HCT116 (cell line): ENCODE results near the gene SEMA6D. TPM values are rescaled to one million over a fixed set of nuclear protein-coding genes. Genes with fewer than 3 reads are reported as not detected.

ENCODE experiments used
- ATAC-seq: fragments of 200-7000 bp; cut with Tn5 transposase; 2 replicates; pipeline ENCODE4 v1.9.1; 2020; ENCODE audit warnings: mild to moderate bottlenecking, moderate library complexity
- BruUV-seq: library from RNA; stranded (reverse); fragments of 400-500 nt; replicated peaks from 2 replicates; lab custom pipeline; 2021; lab: Mats Ljungman, UMichigan
- CTCF ChIA-PET: fragments of 300-600 bp; sonication (Branson Sonifier 250); formaldehyde crosslinking; loops from one replicate; lab custom pipeline; 2021; ENCODE audit warnings: antibody characterized with exemption; lab: Charles Lee
- POLR2A ChIA-PET: fragments of 300-600, 350-600 bp; sonication (Branson Sonifier 250); formaldehyde crosslinking; loops from one replicate; lab custom pipeline; 2021; ENCODE audit warnings: antibody characterized with exemption; lab: Charles Lee
- RAD21 ChIA-PET, 2 experiments: fragments of 300-600 bp; sonication (Branson Sonifier 250); formaldehyde crosslinking; loops; one replicate each; lab custom pipeline; 2023; ENCODE audit warnings: low total read pairs in 2 of 2; ENCODE audit not compliant: uncharacterized antibody in 2 of 2, unreplicated experiment in 2 of 2, low non-redundant PET in 1 of 2; lab: Charles Lee
- DNase-seq: peaks from one replicate; pipeline ENCODE4 v3.0.0-alpha.2; 2010; ENCODE audit warnings: low read depth, low spot score
- H2AFZ ChIP-seq: fragments of 200-600 bp; shearing (Covaris generic), sonication (generic); 2 replicates; pipeline ENCODE4 v1.6.1; 2017; ENCODE audit warnings: low read depth, mixed run types, mixed read lengths, antibody characterized with exemption, low read length; ENCODE audit not compliant: poor library complexity, severe bottlenecking
- H3K27ac ChIP-seq: 2 replicates; pipeline ENCODE4 v1.5.1; 2012; ENCODE audit warnings: low read depth, low read length
- H3K27me3 ChIP-seq: fragments of 200-600 bp; sonication (generic); 2 replicates; pipeline ENCODE4 v1.6.1; 2016; ENCODE audit warnings: mixed run types, low read length, mixed read lengths; ENCODE audit not compliant: insufficient read depth
- H3K36me3 ChIP-seq, 2 experiments: fragments of 200-500 bp in 1 of 2; fragments of 200-600 bp in 1 of 2; sonication (Bioruptor generic) in 1 of 2; sonication (generic) in 1 of 2; 2 replicates each; pipeline versions ENCODE4 v1.5.1 to v1.6.1; 2014 to 2016; ENCODE audit warnings: low read length in 2 of 2, inconsistent platforms in 1 of 2, mixed read lengths in 1 of 2, mixed run types in 1 of 2; ENCODE audit not compliant: insufficient read depth in 2 of 2, control insufficient read depth in 1 of 2
- H3K4me1 ChIP-seq, 2 experiments: fragments of 200-600 bp in 1 of 2; sonication (generic) in 1 of 2; 2 replicates each; pipeline versions ENCODE4 v1.5.1 to v1.6.1; 2012 to 2017; ENCODE audit warnings: low read length in 2 of 2, inconsistent platforms in 1 of 2, mild to moderate bottlenecking in 1 of 2, mixed read lengths in 1 of 2, mixed run types in 1 of 2, moderate library complexity in 1 of 2; ENCODE audit not compliant: insufficient read depth in 2 of 2, control insufficient read depth in 1 of 2
- H3K4me2 ChIP-seq: fragments of 200-600 bp; sonication (generic); 2 replicates; pipeline ENCODE4 v1.6.1; 2017; ENCODE audit warnings: mixed run types, low read length, mixed read lengths
- H3K4me3 ChIP-seq, 2 experiments: fragments of 200-600 bp in 1 of 2; sonication (generic) in 1 of 2; replicated peaks in 1 of 2; 2 replicates each; pipeline ENCODE4 v1.5.1; 2011 to 2016; ENCODE audit warnings: low read length in 2 of 2, control low read depth in 1 of 2, low read depth in 1 of 2, mild to moderate bottlenecking in 1 of 2, mixed read lengths in 1 of 2, mixed run types in 1 of 2
- H3K79me2 ChIP-seq: fragments of 200-600 bp; sonication (generic); 2 replicates; pipeline ENCODE4 v1.6.1; 2017; ENCODE audit warnings: mild to moderate bottlenecking, mixed run types, low read length, moderate library complexity, mixed read lengths; ENCODE audit not compliant: insufficient read depth
- H3K9ac ChIP-seq: fragments of 200-600 bp; sonication (generic); 2 replicates; pipeline ENCODE4 v1.6.1; 2016; ENCODE audit warnings: low read length, mixed read lengths
- H3K9me2 ChIP-seq: fragments of 200-600 bp; sonication (generic), shearing (Covaris generic); 2 replicates; pipeline ENCODE4 v1.6.1; 2017; ENCODE audit warnings: mixed run types, mild to moderate bottlenecking, moderate library complexity; ENCODE audit not compliant: insufficient read depth
- H3K9me3 ChIP-seq, 2 experiments: fragments of 200-500 bp in 1 of 2; fragments of 200-600 bp in 1 of 2; sonication (Bioruptor generic) in 1 of 2; sonication (generic) in 1 of 2; 2 replicates each; pipeline ENCODE4 v1.6.1; 2014 to 2017; ENCODE audit warnings: low read length in 2 of 2, mixed read lengths in 2 of 2, inconsistent platforms in 1 of 2, low read depth in 1 of 2, mild to moderate bottlenecking in 1 of 2, mixed run types in 1 of 2, moderate library complexity in 1 of 2; ENCODE audit not compliant: control insufficient read depth in 1 of 2, insufficient read depth in 1 of 2
- H4K20me1 ChIP-seq: fragments of 200-600 bp; sonication (generic), shearing (Covaris generic); 2 replicates; pipeline ENCODE4 v1.6.1; 2017; ENCODE audit warnings: mixed run types, mild to moderate bottlenecking, moderate library complexity; ENCODE audit not compliant: insufficient read depth
- ATF3 ChIP-seq: IDR thresholded peaks from 2 replicates; pipeline ENCODE4 v1.6.1; 2012
- CBX3 ChIP-seq: IDR thresholded peaks from 2 replicates; pipeline ENCODE4 v1.6.1; 2012; ENCODE audit warnings: low read depth
- CEBPB ChIP-seq: IDR thresholded peaks from 2 replicates; pipeline ENCODE4 v1.6.1; 2012; ENCODE audit warnings: low read depth
- CTCF ChIP-seq, 3 experiments: fragments of 200-600 bp in 1 of 3; sonication (generic) in 1 of 3; IDR thresholded peaks in 2 of 3; conservative IDR thresholded peaks in 1 of 3; 2 replicates each; pipeline ENCODE4 v1.5.1; 2012 to 2017; ENCODE audit warnings: low read depth in 2 of 3, low read length in 2 of 3, antibody characterized with exemption in 1 of 3, borderline replicate concordance in 1 of 3, control low read depth in 1 of 3, mild to moderate bottlenecking in 1 of 3, mixed read lengths in 1 of 3, mixed run types in 1 of 3, moderate library complexity in 1 of 3; ENCODE audit not compliant: insufficient read depth in 1 of 3
- EGR1 ChIP-seq: IDR thresholded peaks from 2 replicates; pipeline ENCODE4 v1.6.1; 2012; ENCODE audit warnings: low read depth
- ELF1 ChIP-seq: IDR thresholded peaks from 2 replicates; pipeline ENCODE4 v1.6.1; 2012; ENCODE audit warnings: low read depth, borderline replicate concordance
- EZH2 ChIP-seq: fragments of 200-600 bp; sonication (generic); IDR thresholded peaks from 2 replicates; pipeline ENCODE4 v1.6.1; 2017; ENCODE audit warnings: antibody characterized with exemption, mixed run types
- EZH2phosphoT487 ChIP-seq: fragments of 200-600 bp; IDR thresholded peaks from 2 replicates; pipeline ENCODE4 v1.6.1; 2018; ENCODE audit warnings: antibody characterized with exemption, borderline replicate concordance
- FOSL1 ChIP-seq: IDR thresholded peaks from 2 replicates; pipeline ENCODE4 v1.6.1; 2012; ENCODE audit warnings: low read depth
- JUND ChIP-seq: IDR thresholded peaks from 2 replicates; pipeline ENCODE4 v1.6.1; 2012
- POLR2A ChIP-seq: IDR thresholded peaks from 2 replicates; pipeline ENCODE4 v1.7.0; 2011; ENCODE audit warnings: borderline replicate concordance; ENCODE audit not compliant: insufficient read depth, insufficient read length; ENCODE audit errors: extremely low read depth
- POLR2AphosphoS5 ChIP-seq: IDR thresholded peaks from 2 replicates; pipeline ENCODE4 v1.6.1; 2011; ENCODE audit warnings: mild to moderate bottlenecking, low read depth, low read length, moderate library complexity
- RAD21 ChIP-seq: IDR thresholded peaks from 2 replicates; pipeline ENCODE4 v1.6.1; 2012; ENCODE audit warnings: low read depth, mild to moderate bottlenecking
- SIN3A ChIP-seq: IDR thresholded peaks from 2 replicates; pipeline ENCODE4 v1.6.1; 2012; ENCODE audit warnings: low read depth
- SP1 ChIP-seq: IDR thresholded peaks from 2 replicates; pipeline ENCODE4 v1.6.1; 2012; ENCODE audit warnings: low read depth
- TCF7L2 ChIP-seq: IDR thresholded peaks from 2 replicates; pipeline ENCODE4 v1.7.0; 2011; ENCODE audit warnings: borderline replicate concordance, inconsistent platforms; ENCODE audit not compliant: insufficient read depth, insufficient read length; ENCODE audit errors: extremely low read depth
- ZNF274 ChIP-seq: fragments of 200-500 bp; sonication (Bioruptor generic); IDR thresholded peaks from 2 replicates; pipeline ENCODE4 v1.6.1; 2014; ENCODE audit warnings: mild to moderate bottlenecking, low read depth, low read length, inconsistent platforms
- intact Hi-C: fragments of 100-400 bp; cut with micrococcal nuclease; formaldehyde crosslinking; loops from 2 replicates; pipeline ENCODE4 v1.10.0; 2022
- total RNA-seq: library from RNA; stranded (reverse); gene quantifications from one replicate; pipeline ENCODE4 v1.2.1, GENCODE V29; 2021; ENCODE audit not compliant: unreplicated experiment
- TF ChIP-seq, protein P1 (sequence below): IDR thresholded peaks from 2 replicates; pipeline ENCODE4 v1.6.1; 2012

Gene SEMA6D
- total RNA-seq, 1 experiment from 2014 or later, result 0.02 TPM

DNA sequence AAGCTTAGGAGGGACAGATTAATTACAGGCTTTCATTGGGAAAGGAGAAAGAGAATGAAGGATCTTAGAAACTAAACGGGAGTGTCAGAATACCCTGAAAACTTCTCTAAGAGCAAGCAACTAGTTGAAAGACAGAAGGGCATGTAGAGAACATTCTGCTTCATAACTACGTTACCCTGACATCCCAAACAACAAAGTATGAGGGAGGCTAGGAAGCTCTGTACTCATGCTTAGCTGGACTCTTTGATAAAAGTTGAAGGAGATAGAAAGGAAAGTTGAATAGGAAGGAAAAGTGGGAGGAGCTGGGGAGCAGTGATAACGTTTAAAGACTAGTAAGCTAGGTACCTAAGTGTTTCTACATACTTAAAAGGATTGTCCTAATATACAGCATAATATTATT, 64.2 kb downstream of the SEMA6D start:
- no peak for DNase-seq
- no TSS peak for BruUV-seq
- Histone ChIP-seq H3K9me2 (no peaks in the 10 kb centered on the region), H3K79me2 (no peaks in the 10 kb centered on the region), H3K27me3 (no peaks in the 10 kb centered on the region), H3K4me2 (no peak overlapping the region), H3K4me3 (no peak overlapping the region), H2AFZ (no peak overlapping the region), H3K36me3 (no peaks in the 10 kb centered on the region), H3K27ac (no peak overlapping the region), H3K9ac (no peak overlapping the region), H3K4me1 (no peaks in the 10 kb centered on the region; a peak in 1 of 4 replicates), H3K9me3 (peaks cover 17 to 29% of the 10 kb centered on the region in 2 experiments; a peak in 2 of 4 replicates), H4K20me1 (no peaks in the 10 kb centered on the region)
- TF ChIP-seq SIN3A (no peak), ELF1 (no peak), SP1 (no peak), POLR2AphosphoS5 (no peak), ATF3 (no peak), CBX3 (no peak), TCF7L2 (no peak), JUND (no peak), CTCF (IDR thresholded peaks at IDR 0.05 in 2 of 3, conservative IDR thresholded peaks at IDR 0.05 in 1 of 3; ENCODE audit: borderline replicate concordance in 1 of 3, insufficient read depth in 1 of 3, low read depth in 2 of 3, low read length in 2 of 3) (no peak), CEBPB (no peak), EZH2 (no peak), POLR2A (no peak), FOSL1 (no peak), EZH2phosphoT487 (no peak), ZNF274 (no peak), EGR1 (no peak), RAD21 (no peak)
- TF ChIP-seq, protein P1, sequence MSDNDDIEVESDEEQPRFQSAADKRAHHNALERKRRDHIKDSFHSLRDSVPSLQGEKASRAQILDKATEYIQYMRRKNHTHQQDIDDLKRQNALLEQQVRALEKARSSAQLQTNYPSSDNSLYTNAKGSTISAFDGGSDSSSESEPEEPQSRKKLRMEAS, result no peak
- CTCF ChIA-PET, result no interaction called here
- POLR2A ChIA-PET, result no interaction called here
- RAD21 ChIA-PET, result no interaction called here
- intact Hi-C loops, result no loop called here
- no peak for ATAC-seq
